Trophoblast cell (in vitro differentiated cells and primary cell): ENCODE data around the gene PLXND1.

Source experiments
- DNase-seq, 2 donors: peaks; one replicate each; pipeline ENCODE4 v3.0.0-alpha.2; 2016
- H2AFZ ChIP-seq: 2 replicates; pipeline ENCODE4 v1.6.1; 2013; ENCODE audit warnings: low read length, moderate library complexity, mild to moderate bottlenecking; ENCODE audit not compliant: insufficient read depth, poor library complexity
- H2AK5ac ChIP-seq: 2 replicates; pipeline ENCODE4 v1.6.1; 2013; ENCODE audit warnings: mild to moderate bottlenecking, low read length
- H2BK120ac ChIP-seq: 2 replicates; pipeline ENCODE4 v1.6.1; 2013; ENCODE audit warnings: low read length, mild to moderate bottlenecking, moderate library complexity; ENCODE audit not compliant: insufficient read depth, poor library complexity
- H2BK12ac ChIP-seq: 2 replicates; pipeline ENCODE4 v1.6.1; 2013; ENCODE audit warnings: mild to moderate bottlenecking, low read length, moderate library complexity
- H2BK5ac ChIP-seq: 2 replicates; pipeline ENCODE4 v1.6.1; 2013; ENCODE audit warnings: low read length, low read depth, moderate library complexity, mild to moderate bottlenecking; ENCODE audit not compliant: poor library complexity
- H3K14ac ChIP-seq: 2 replicates; pipeline ENCODE4 v1.6.1; 2013; ENCODE audit warnings: mild to moderate bottlenecking, low read length
- H3K18ac ChIP-seq: 2 replicates; pipeline ENCODE4 v1.6.1; 2013; ENCODE audit warnings: mild to moderate bottlenecking, low read length
- H3K23ac ChIP-seq: 2 replicates; pipeline ENCODE4 v1.6.1; 2013; ENCODE audit warnings: low read length
- H3K27ac ChIP-seq: 2 replicates; pipeline ENCODE4 v1.5.1; 2013; ENCODE audit warnings: low read depth, mild to moderate bottlenecking, inconsistent platforms, low read length, moderate library complexity
- H3K27me3 ChIP-seq: 2 replicates; pipeline ENCODE4 v1.6.1; 2013; ENCODE audit warnings: inconsistent platforms, mild to moderate bottlenecking, low read length, moderate library complexity; ENCODE audit not compliant: insufficient read depth
- H3K36me3 ChIP-seq, 2 experiments: 1 replicate in 1 of 2; 2 replicates in 1 of 2; pipeline ENCODE4 v1.6.1; 2013; ENCODE audit warnings: low read length in 2 of 2, mild to moderate bottlenecking in 2 of 2, moderate library complexity in 1 of 2; ENCODE audit not compliant: insufficient read depth in 2 of 2, control insufficient read depth in 1 of 2
- H3K4ac ChIP-seq: 2 replicates; pipeline ENCODE4 v1.6.1; 2013; ENCODE audit warnings: low read depth, mild to moderate bottlenecking, low read length, moderate library complexity
- H3K4me1 ChIP-seq, 2 experiments: 1 replicate in 1 of 2; 2 replicates in 1 of 2; pipeline ENCODE4 v1.6.1; 2013; ENCODE audit warnings: low read length in 2 of 2, mild to moderate bottlenecking in 2 of 2, moderate library complexity in 1 of 2; ENCODE audit not compliant: insufficient read depth in 2 of 2, control insufficient read depth in 1 of 2
- H3K4me2 ChIP-seq: 2 replicates; pipeline ENCODE4 v1.6.1; 2013; ENCODE audit warnings: inconsistent platforms, mild to moderate bottlenecking, low read length, moderate library complexity
- H3K4me3 ChIP-seq: 2 replicates; pipeline ENCODE4 v1.5.1; 2013; ENCODE audit warnings: mild to moderate bottlenecking, low read depth, low read length, inconsistent platforms
- H3K79me1 ChIP-seq: one replicate; pipeline ENCODE4 v1.6.1; 2013; ENCODE audit warnings: low read length
- H3K79me2 ChIP-seq: 2 replicates; pipeline ENCODE4 v1.6.1; 2013; ENCODE audit warnings: low read length, mild to moderate bottlenecking; ENCODE audit not compliant: control insufficient read depth, insufficient read depth, poor library complexity
- H3K9ac ChIP-seq: 2 replicates; pipeline ENCODE4 v1.6.1; 2013; ENCODE audit warnings: mild to moderate bottlenecking, low read length
- H3K9me3 ChIP-seq: 2 replicates; pipeline ENCODE4 v1.6.1; 2013; ENCODE audit warnings: low read depth, mild to moderate bottlenecking, control low read depth, inconsistent platforms, low read length; ENCODE audit not compliant: insufficient read depth
- H4K12ac ChIP-seq: 2 replicates; pipeline ENCODE4 v1.6.1; 2013; ENCODE audit warnings: low read depth, mild to moderate bottlenecking, low read length, moderate library complexity
- H4K8ac ChIP-seq: 2 replicates; pipeline ENCODE4 v1.6.1; 2013; ENCODE audit warnings: low read depth, mild to moderate bottlenecking, low read length, moderate library complexity
- H4K91ac ChIP-seq: one replicate; pipeline ENCODE4 v1.6.1; 2013; ENCODE audit warnings: low read depth, mild to moderate bottlenecking, low read length, moderate library complexity
- WGBS: extraction: QIAGEN DNeasy Blood & Tissue Kit; methylation state at CpG from one replicate; pipeline ENCODE4 v1.1.7; 2013; ENCODE audit warnings: missing lambda C conversion rate; ENCODE audit not compliant: insufficient read length, insufficient coverage; ENCODE audit errors: extremely low coverage; 5-methylcytosine and 5-hydroxymethylcytosine counted together

Gene PLXND1

DNA sequence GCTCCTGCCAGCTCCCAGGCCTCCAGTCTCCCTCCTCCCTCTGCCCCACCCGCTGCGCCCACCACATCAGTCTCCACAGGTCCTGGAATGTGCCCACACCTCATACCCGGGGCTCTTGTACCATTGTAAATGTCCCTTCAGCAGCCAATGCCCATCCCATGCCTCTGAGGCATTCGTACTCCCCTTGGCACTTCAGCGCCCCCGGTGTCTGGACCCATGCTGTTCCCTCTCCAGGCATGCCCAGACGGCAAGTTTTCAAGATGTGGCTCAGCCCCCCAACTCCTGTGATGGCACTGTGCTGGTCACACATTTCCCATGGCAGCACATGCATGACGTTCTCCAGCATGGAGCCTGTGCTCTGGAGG lies 13.3 kb downstream of the PLXND1 start:
- WGBS, result no CpG with 5 or more reads among the region's 8 CpGs
- Histone ChIP-seq H4K91ac (peak overlapping the region; percentile 89), H3K4me3 (no peak overlapping the region), H2BK120ac (peak overlapping the region; percentile 77), H3K4ac (peak overlapping the region; percentile 84), H4K12ac (peak overlapping the region; percentile 39), H3K27ac (peak overlapping the region; percentile 6), H3K36me3 (peaks cover 17 to 34% of the 10 kb centered on the region in 2 experiments), H3K23ac (no peak overlapping the region), H2BK12ac (peak overlapping the region; percentile 61), H3K79me2 (peaks cover 37% of the 10 kb centered on the region), H2BK5ac (no peak overlapping the region), H3K18ac (peak overlapping the region; percentile 90), H2AFZ (peak overlapping the region; percentile 40), H3K27me3 (no peaks in the 10 kb centered on the region), H4K8ac (peak overlapping the region; percentile 75), H3K14ac (peak overlapping the region; percentile 61), H3K4me1 (peaks cover 61 to 67% of the 10 kb centered on the region in 2 experiments), H3K79me1 (peaks cover 47% of the 10 kb centered on the region), H3K9ac (no peak overlapping the region), H2AK5ac (peak overlapping the region; percentile 83), H3K4me2 (no peak overlapping the region), H3K9me3 (peaks cover 2% of the 10 kb centered on the region)
- no peak for DNase-seq

- H3K4me3 ChIP-seq, result no peak overlapping the region
- H2AK5ac ChIP-seq, result peak overlapping the region; percentile 83
- H3K4me1 ChIP-seq, result peaks cover 62 to 67% of the 10 kb centered on the region in 2 experiments
- no CpG with 5 or more reads among the region's 26 CpGs for WGBS
- H4K12ac ChIP-seq, result peak overlapping the region; percentile 39
- peaks cover 2% of the 10 kb centered on the region for H3K9me3 ChIP-seq
- H2BK5ac ChIP-seq, result no peak overlapping the region
- peaks cover 23 to 37% of the 10 kb centered on the region in 2 experiments for H3K36me3 ChIP-seq
- H2BK120ac ChIP-seq, result peak overlapping the region; percentile 77
- H3K4ac ChIP-seq, result peak overlapping the region; percentile 84
- peak overlapping the region; percentile 40 for H2AFZ ChIP-seq
- H3K79me1 ChIP-seq, result peaks cover 48% of the 10 kb centered on the region
- peak overlapping the region; percentile 75 for H4K8ac ChIP-seq
- H3K27ac ChIP-seq, result peak overlapping the region; percentile 6
- peak overlapping the region; percentile 90 for H3K18ac ChIP-seq
- H3K4me2 ChIP-seq, result peak overlapping the region; percentile 32
- H3K27me3 ChIP-seq, result no peaks in the 10 kb centered on the region
- H2BK12ac ChIP-seq, result peak overlapping the region; percentile 61
- peaks cover 36% of the 10 kb centered on the region for H3K79me2 ChIP-seq
- H3K9ac ChIP-seq, result no peak overlapping the region
- peak overlapping the region; percentile 61 for H3K14ac ChIP-seq
- H3K23ac ChIP-seq, result no peak overlapping the region
- DNase-seq, result peak in 1 of 2 donors; percentile 16
- peak overlapping the region; percentile 89 for H4K91ac ChIP-seq
These were observed 13.9 kb downstream of the PLXND1 start for GRCh38 chr3:129592381-129593131.

DNA sequence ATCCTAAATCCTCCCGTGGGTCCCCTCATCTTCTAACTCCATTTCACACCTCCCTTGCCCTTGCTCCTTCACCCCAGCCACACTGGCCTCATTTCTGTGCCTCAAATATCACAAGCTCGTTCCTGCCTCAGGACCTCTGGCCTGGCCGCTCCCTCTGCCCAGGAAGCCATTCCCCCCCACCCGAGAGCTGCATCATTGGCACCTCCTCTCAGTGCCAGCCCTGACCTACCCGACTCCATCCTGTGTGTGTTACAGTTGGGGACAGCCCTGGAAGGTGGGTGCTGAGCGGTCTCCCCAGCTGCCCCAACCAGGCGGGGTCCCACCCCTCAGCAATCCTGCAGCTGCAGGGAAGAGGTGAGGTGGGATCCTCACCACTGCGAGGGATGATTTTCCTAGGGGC lies 14.5 kb downstream of the PLXND1 start:
- Histone ChIP-seq H2AFZ (peak overlapping the region; percentile 51), H3K36me3 (peaks cover 29 to 42% of the 10 kb centered on the region in 2 experiments), H3K4me3 (no peak overlapping the region), H3K4ac (peak overlapping the region; percentile 35), H4K12ac (no peak overlapping the region), H2BK12ac (peak overlapping the region; percentile 76), H3K4me1 (peaks cover 61 to 66% of the 10 kb centered on the region in 2 experiments), H4K8ac (peak overlapping the region; percentile 14), H3K14ac (peak overlapping the region; percentile 77), H3K79me2 (peaks cover 34% of the 10 kb centered on the region), H2BK5ac (no peak overlapping the region), H3K23ac (no peak overlapping the region), H3K4me2 (no peak overlapping the region), H2BK120ac (peak overlapping the region; percentile 21), H3K9me3 (peaks cover 2% of the 10 kb centered on the region), H3K27me3 (no peaks in the 10 kb centered on the region), H3K18ac (peak overlapping the region; percentile 85), H4K91ac (no peak overlapping the region), H3K9ac (no peak overlapping the region), H3K27ac (no peak overlapping the region), H2AK5ac (peak overlapping the region; percentile 66), H3K79me1 (peaks cover 43% of the 10 kb centered on the region)
- DNase-seq, result no peak
- WGBS, result no CpG with 5 or more reads among the region's 8 CpGs

DNA sequence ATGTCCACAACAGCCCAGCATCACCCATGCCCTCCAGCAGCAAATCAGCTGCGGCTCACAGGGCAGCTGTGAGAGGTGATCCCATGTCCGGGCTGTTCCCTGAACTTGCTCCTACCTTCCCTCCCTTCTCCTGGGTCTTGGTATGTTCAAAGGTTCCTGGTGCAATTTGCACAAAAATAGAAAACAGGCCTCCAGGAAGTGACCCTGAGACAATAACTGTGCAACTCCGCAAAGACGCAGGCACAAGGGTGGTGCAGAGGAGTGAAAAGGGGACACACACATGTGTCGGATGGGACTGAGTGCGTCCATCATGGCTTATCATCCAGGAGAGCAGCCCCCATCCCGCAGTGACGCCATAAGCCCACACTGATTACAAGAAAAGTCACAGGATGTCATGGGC lies 16.3 kb downstream of the PLXND1 start:
- no CpG with 5 or more reads among the region's 8 CpGs for whole genome bisulfite sequencing
- Histone ChIP-seq H3K9ac (no peak overlapping the region), H3K4me1 (peaks cover 44 to 52% of the 10 kb centered on the region in 2 experiments), H4K91ac (peak overlapping the region; percentile 20), H3K4ac (peak overlapping the region; percentile 82), H3K79me1 (peaks cover 29% of the 10 kb centered on the region), H3K27me3 (no peaks in the 10 kb centered on the region), H3K4me2 (no peak overlapping the region), H2BK12ac (no peak overlapping the region), H3K23ac (no peak overlapping the region), H3K18ac (peak overlapping the region; percentile 75), H3K14ac (no peak overlapping the region), H4K8ac (no peak overlapping the region), H3K36me3 (peaks cover 46 to 54% of the 10 kb centered on the region in 2 experiments), H3K79me2 (peaks cover 25% of the 10 kb centered on the region), H4K12ac (no peak overlapping the region), H2AK5ac (peak overlapping the region; percentile 60), H3K4me3 (no peak overlapping the region), H2AFZ (no peak overlapping the region), H3K9me3 (peaks cover 4% of the 10 kb centered on the region), H3K27ac (peak overlapping the region; percentile 16), H2BK5ac (peak overlapping the region; percentile 2), H2BK120ac (no peak overlapping the region)
- DNase-seq, result peak in 1 of 2 donors; percentile 26
